ENCODE results near the gene PSD4. TPM values are rescaled to one million over a fixed set of nuclear protein-coding genes. Genes with fewer than 3 reads are reported as not detected.

The PSD4 gene
- total RNA-seq, 2 donors from 2014 or later, result 300 to 503 TPM

DNA sequence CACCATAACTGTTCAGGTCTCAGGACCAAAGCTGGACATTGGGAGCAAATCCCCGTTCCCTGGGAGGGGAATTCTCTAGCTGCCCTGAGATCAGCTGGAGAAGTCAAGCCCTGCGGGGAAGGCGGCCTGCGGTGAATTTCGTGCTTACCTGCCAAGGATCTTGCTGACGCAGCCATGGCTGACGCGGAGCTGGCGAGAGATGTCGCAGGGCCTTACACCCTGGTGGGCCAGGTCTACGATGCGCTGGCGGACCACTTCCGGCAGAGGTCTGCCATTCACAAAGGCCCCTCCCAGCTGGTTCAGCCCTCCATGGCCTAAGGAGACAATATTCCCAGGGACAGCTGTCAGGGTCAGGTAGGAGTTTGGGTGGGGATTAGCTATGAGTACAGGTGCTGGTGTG is 72.8 kb downstream of the PSD4 start:
- H3K4me1 Mint-ChIP-seq, result peaks cover 13% of the 10 kb centered on the region
- H3K9me3 Mint-ChIP-seq, result no peaks in the 10 kb centered on the region
- H3K4me3 Mint-ChIP-seq, result no peak overlapping the region
- H3K27me3 Mint-ChIP-seq, result no peaks in the 10 kb centered on the region
- peak overlapping the region; percentile 39 for H3K27ac Mint-ChIP-seq
- H3K36me3 Mint-ChIP-seq (ENCODE audit: low read depth), result no peaks in the 10 kb centered on the region
- no peak for ATAC-seq (replicated peaks)

DNA sequence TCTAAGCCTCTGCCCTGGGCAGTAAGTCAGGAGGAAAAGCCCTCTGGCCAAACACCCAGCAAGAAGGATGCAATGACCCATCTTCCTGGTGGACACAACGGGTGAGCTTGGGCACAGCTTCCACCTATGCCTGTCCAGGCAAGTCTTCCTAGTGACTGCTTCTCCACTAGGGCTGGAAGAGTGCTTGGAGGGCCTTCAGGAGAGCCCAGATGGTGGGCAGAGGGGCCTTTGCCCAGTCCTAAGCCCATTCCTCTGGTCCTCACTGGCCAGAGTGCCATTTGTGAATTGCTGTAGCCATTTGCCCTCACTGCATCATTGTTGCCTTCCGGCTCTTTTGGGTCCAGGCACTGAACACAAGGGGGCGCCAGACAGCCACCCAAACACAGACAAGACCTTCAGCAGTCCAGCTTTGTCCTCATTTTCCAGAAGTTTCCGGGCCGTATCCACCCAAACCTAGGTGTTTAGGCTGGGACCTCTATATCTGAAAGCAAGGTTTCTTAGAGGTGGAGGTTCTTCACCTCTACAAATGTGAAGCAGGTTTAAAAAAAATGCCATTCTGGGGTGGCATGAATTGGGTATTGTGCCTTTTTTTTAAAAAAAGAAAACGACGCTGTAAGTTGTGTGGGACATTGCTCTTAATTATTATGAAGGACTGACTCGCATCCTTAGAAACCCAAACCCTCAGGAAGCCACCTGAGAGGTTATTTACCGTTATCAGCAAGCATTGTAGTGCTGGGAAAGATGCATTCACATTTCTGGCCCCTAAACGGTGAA is 75.4 kb downstream of the PSD4 start:
- Mint-ChIP-seq H3K4me1 (peaks cover 34% of the 10 kb centered on the region), H3K9me3 (no peaks in the 10 kb centered on the region), H3K27ac (no peak overlapping the region), H3K36me3 (ENCODE audit: low read depth) (no peaks in the 10 kb centered on the region), H3K4me3 (peak overlapping the region; percentile 9), H3K27me3 (no peaks in the 10 kb centered on the region)
- ATAC-seq (replicated peaks), result peak; percentile 78

DNA sequence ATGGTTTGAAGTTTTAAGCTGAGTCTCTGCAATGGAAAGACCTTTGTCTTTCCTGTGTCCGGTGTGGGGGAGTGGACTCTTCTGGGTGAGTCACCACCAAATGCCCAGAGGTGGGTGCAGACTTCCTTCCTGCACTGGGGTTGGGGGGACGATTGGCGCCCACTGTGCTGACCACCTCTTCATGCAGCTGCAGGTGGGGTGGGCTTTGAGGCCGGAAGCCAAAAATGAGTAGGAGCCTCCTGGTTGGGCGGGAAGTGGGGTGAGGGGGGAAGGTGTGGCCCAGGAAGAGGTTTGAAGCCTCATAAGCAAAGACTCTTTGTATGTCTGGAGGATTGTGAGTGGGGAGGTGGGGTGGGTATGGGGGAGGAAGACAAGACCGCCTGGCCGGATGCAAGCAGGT is 77.3 kb downstream of the PSD4 start:
- peak; percentile 53 for ATAC-seq (replicated peaks)
- no peaks in the 10 kb centered on the region for H3K36me3 Mint-ChIP-seq (ENCODE audit: low read depth)
- peaks cover 38% of the 10 kb centered on the region for H3K4me1 Mint-ChIP-seq
- H3K27me3 Mint-ChIP-seq, result no peaks in the 10 kb centered on the region
- H3K9me3 Mint-ChIP-seq, result no peaks in the 10 kb centered on the region
- H3K27ac Mint-ChIP-seq, result peak overlapping the region; percentile 46
- H3K4me3 Mint-ChIP-seq, result peak overlapping the region; percentile 31

DNA sequence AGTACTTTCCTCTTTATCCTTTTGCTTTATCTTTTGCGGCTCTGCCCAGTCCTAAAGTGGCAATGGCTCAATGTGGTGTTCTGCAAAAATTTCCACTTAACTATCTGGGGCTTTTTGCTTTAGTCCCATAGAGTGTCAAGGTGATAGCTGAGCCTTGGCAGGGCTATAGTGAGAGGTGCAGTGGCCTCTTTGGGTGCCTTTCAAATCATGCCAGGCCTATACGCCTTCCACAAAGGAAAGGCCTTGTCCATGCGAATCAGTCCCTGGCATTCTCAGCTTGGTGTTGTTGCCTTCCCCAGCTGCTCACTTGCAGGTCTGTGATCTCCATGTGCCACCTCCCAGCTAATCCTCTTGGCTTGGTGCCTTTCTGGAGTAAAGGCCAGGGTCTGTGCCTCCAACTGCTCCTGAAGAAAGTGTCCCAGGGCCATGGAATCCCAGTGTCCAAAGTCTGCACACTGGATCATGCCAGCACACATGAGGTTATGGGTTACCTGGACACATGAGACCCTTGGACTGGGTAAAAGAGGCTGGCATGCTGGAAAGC is 78.3 kb downstream of the PSD4 start:
- Mint-ChIP-seq H3K27me3 (no peaks in the 10 kb centered on the region), H3K4me1 (peaks cover 38% of the 10 kb centered on the region), H3K36me3 (ENCODE audit: low read depth) (no peaks in the 10 kb centered on the region), H3K27ac (peak overlapping the region; percentile 16), H3K9me3 (no peaks in the 10 kb centered on the region), H3K4me3 (peak overlapping the region; percentile 4)
- ATAC-seq (replicated peaks), result no peak

DNA sequence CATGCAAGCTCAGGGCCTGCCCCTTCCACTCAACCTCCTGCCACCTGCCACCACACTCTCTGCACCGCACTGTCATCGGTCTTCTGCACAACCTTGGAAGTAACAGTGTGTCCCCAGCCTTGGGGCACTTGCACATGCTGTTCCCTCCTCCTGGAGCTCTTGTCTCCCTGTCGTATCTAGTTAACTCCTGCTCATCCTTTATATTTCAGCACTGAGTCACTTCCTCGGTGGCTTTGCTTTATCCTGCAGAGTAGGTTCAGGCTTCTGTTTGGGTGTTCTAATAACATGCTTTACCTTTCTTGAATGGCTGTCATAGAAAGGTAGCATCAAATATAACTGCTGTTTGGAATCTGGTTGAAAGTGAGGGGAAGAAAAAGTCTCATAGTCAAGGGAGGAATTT is 79.7 kb downstream of the PSD4 start:
- Mint-ChIP-seq H3K9me3 (no peaks in the 10 kb centered on the region), H3K4me3 (peak overlapping the region; percentile 4), H3K4me1 (peaks cover 38% of the 10 kb centered on the region), H3K27ac (peak overlapping the region; percentile 13), H3K27me3 (no peaks in the 10 kb centered on the region), H3K36me3 (ENCODE audit: low read depth) (no peaks in the 10 kb centered on the region)
- no peak for ATAC-seq (replicated peaks)

DNA sequence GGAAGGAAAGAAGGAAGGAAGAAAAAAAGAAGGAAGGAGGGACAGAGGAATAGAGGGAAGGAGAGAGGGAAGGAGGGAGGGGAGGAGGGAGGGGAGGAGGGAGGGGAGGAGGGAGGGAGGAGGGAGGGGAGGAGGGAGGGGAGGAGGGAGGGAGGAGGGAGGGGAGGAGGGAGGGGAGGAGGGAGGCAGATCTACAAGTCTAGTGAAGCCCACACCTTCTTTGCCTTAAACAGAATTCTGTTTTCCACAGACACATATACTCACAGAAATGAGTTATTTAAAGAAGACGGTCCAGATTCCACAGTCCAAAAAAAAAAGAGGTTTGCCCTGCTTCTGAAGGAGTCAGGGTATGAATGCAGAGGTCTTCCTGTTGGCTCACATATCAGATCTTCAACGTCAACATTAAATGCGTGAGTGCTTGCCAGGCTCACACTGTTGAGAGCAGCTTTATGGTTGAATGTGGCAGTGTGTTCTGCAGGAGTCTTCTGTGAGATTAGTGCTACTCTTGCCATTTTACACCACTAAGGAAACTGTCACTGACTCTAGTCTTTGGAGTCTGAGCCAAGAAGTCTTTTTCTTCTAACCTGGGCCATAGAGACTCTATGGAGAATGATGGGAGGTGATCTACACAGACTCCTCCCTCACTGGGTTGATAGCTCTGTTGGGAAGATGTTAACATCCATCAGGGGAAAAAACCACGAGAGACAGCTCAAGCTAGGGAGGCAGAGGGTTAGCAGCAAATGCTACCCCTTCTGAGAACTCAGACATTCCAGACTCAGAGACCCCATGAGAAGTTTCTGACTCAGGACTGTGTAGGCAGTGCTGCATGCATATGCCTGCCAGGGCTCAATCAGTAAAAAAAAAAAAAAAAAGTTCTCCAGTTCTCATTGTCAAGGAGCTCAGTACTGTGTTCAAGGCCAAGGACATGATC is 81.6 kb downstream of the PSD4 start:
- H3K27ac Mint-ChIP-seq, result no peak overlapping the region

DNA sequence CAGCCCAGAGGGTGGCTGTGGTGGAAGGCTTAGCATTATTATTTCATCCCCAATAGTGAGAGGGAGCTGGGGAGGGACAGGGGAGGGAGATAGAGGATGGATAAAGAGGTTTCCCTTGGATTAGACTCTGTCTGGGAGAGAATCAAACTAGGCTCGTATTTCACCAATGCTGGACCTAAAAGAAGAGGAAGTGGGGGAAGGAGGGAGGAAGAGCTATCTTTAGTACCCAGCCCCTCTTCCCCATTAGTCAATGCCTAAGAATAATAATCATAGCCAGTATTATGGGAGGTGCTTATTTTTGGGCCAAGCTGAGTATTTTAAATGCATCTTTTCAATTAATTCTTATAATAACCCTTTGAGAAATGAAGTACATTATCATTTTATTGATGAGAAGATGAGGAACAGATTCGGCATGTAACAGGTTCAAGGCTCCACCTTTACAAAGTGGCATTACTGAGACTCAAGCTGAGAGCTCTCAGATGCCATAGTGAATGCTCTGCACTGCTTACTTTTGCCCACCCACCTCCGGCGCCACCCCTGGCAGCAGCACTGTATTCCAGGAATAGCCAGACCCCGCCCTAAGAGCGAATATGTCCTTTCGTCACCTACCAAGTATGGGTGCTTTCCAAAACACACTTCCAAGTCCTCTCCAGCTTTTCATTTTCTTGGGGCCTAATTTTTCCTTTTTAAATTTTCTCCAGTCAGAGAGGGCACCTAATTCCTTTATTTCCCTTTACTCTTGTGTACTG is 83.9 kb downstream of the PSD4 start:
- ATAC-seq (replicated peaks), result no peak
- no peaks in the 10 kb centered on the region for H3K27me3 Mint-ChIP-seq
- peaks cover 15% of the 10 kb centered on the region for H3K4me1 Mint-ChIP-seq
- no peaks in the 10 kb centered on the region for H3K36me3 Mint-ChIP-seq (ENCODE audit: low read depth)
- no peaks in the 10 kb centered on the region for H3K9me3 Mint-ChIP-seq
- H3K27ac Mint-ChIP-seq, result no peak overlapping the region
- H3K4me3 Mint-ChIP-seq, result no peak overlapping the region

More for the DNA sequence above, 81.6 kb downstream of the PSD4 start:
- H3K4me3 Mint-ChIP-seq, result no peak overlapping the region
- H3K36me3 Mint-ChIP-seq (ENCODE audit: low read depth), result no peaks in the 10 kb centered on the region
- H3K27me3 Mint-ChIP-seq, result no peaks in the 10 kb centered on the region
- no peak for ATAC-seq (replicated peaks)
- peaks cover 37% of the 10 kb centered on the region for H3K4me1 Mint-ChIP-seq
- no peaks in the 10 kb centered on the region for H3K9me3 Mint-ChIP-seq

DNA sequence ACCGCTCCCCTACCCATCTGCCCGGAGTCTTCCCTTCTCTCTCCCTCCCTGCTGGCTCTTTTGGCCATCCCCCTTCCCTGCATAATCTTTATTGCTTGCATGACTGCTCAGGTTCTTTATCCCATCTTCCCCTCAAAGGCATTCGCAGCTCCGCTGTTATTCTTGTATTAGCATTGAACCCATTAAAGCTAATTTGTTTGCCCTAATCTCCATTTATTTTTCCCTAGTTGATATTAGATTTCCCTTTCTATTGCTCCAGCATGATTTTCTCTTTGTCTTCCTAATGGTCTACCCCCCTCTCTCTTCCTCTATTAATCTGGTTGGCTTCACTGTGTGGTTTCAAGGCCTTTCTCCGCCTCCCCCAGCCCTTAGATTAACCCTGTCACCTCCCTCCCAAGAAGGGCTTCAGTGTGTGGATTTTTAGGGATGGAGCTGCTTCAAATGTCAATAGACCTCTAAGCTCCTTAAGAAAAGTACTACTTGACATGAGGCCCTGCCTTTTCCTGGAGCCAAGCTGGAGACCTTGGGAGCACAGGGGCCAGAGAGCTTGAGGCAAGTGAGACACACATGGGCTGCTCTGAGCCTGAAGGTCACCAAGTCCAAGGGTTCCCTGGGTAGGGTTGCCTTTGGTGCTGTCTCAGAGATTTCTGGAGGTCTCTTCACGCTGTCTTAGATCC is 84.8 kb downstream of the PSD4 start:
- H3K27ac Mint-ChIP-seq, result peak overlapping the region; percentile 24
- no peaks in the 10 kb centered on the region for H3K9me3 Mint-ChIP-seq
- no peak for ATAC-seq (replicated peaks)
- H3K27me3 Mint-ChIP-seq, result peaks cover 1% of the 10 kb centered on the region
- H3K36me3 Mint-ChIP-seq (ENCODE audit: low read depth), result no peaks in the 10 kb centered on the region
- H3K4me3 Mint-ChIP-seq, result no peak overlapping the region
- H3K4me1 Mint-ChIP-seq, result peaks cover 6% of the 10 kb centered on the region

Other genes starting within 250 kb of the PSD4 start
- under 1 TPM in 1 of 2 donors, not detected in 1; 0.48 TPM for gene IL36G, start 196.0 kb upstream of the PSD4 start, total RNA-seq
- gene IL36A, start 168.5 kb upstream of the PSD4 start, total RNA-seq, result not detected
- not detected for gene IL36B, start 121.1 kb upstream of the PSD4 start, total RNA-seq
- gene IL36RN, start 114.8 kb upstream of the PSD4 start, total RNA-seq, result not detected
- not detected for gene IL1F10, start 106.0 kb upstream of the PSD4 start, total RNA-seq
- 10 to 100 TPM; 12.8 to 32.8 TPM for gene IL1RN, start 46.4 kb upstream of the PSD4 start, total RNA-seq
- 1 to 10 TPM in 1 of 2 donors, under 1 TPM in 1; 0.86 to 1.6 TPM for gene PAX8, start 105.0 kb downstream of the PSD4 start, total RNA-seq

All from activated T-helper 17 cell treated with anti-CD3 and anti-CD28 coated beads, Interleukin-2, amount 50 U/mL, for 72 hours (primary cell).